Loucy (cell line): ENCODE data around the gene CADM3.

Experiments
- H2AFZ ChIP-seq: fragments of 200-600 bp; sonication (generic); 2 replicates; pipeline ENCODE4 v1.6.0; 2016; ENCODE audit warnings: antibody characterized with exemption, mild to moderate bottlenecking, low read length, moderate library complexity
- H3F3A ChIP-seq: fragments of 200-600 bp; 2 replicates; pipeline ENCODE4 v1.6.0; 2016; ENCODE audit warnings: antibody characterized with exemption, low read depth, mild to moderate bottlenecking
- H3K27me3 ChIP-seq: fragments of 200-600 bp; sonication (generic); 2 replicates; pipeline ENCODE4 v1.6.1; 2014; ENCODE audit warnings: low read length, mild to moderate bottlenecking; ENCODE audit not compliant: insufficient read depth, poor library complexity, severe bottlenecking
- H3K36me3 ChIP-seq: fragments of 200-600 bp; sonication (generic); 2 replicates; pipeline ENCODE4 v1.6.1; 2016; ENCODE audit warnings: low read length; ENCODE audit not compliant: insufficient read depth
- H3K4me1 ChIP-seq: fragments of 200-600 bp; sonication (generic); 2 replicates; pipeline ENCODE4 v1.5.1; 2014; ENCODE audit warnings: low read length, mild to moderate bottlenecking; ENCODE audit not compliant: insufficient read depth, poor library complexity, severe bottlenecking
- H3K4me2 ChIP-seq: fragments of 200-600 bp; sonication (generic); 2 replicates; pipeline ENCODE4 v1.6.0; 2014; ENCODE audit warnings: antibody characterized with exemption, low read length, low read depth, mild to moderate bottlenecking; ENCODE audit not compliant: poor library complexity, severe bottlenecking
- H3K4me3 ChIP-seq: fragments of 200-600 bp; sonication (generic); 2 replicates; pipeline ENCODE4 v1.5.1; 2014; ENCODE audit warnings: low read length, mild to moderate bottlenecking, mixed read lengths; ENCODE audit not compliant: poor library complexity, severe bottlenecking
- H3K79me2 ChIP-seq: fragments of 200-600 bp; sonication (generic); 2 replicates; pipeline ENCODE4 v1.6.1; 2014; ENCODE audit warnings: low read length; ENCODE audit not compliant: insufficient read depth
- H3K9ac ChIP-seq: fragments of 200-600 bp; sonication (generic); 2 replicates; pipeline ENCODE4 v1.6.0; 2014; ENCODE audit warnings: mild to moderate bottlenecking, low read depth, low read length, moderate library complexity; ENCODE audit not compliant: poor library complexity, severe bottlenecking
- H3K9me2 ChIP-seq: fragments of 200-600 bp; sonication (generic); replicated peaks from 2 replicates; pipeline ENCODE4 v1.6.1; 2016; ENCODE audit warnings: low read depth, low read length, mixed read lengths
- H3K9me3 ChIP-seq: fragments of 200-600 bp; sonication (generic); 2 replicates; pipeline ENCODE4 v1.6.1; 2014; ENCODE audit warnings: mild to moderate bottlenecking, antibody characterized with exemption, low read length, low read depth; ENCODE audit not compliant: insufficient read depth
- H4K20me1 ChIP-seq: fragments of 200-600 bp; sonication (generic); 2 replicates; pipeline ENCODE4 v1.6.0; 2014; ENCODE audit warnings: antibody characterized with exemption, low read length, mild to moderate bottlenecking; ENCODE audit not compliant: insufficient read depth, poor library complexity, severe bottlenecking
- CTCF ChIP-seq: fragments of 200-600 bp; sonication (generic); conservative IDR thresholded peaks from 2 replicates; pipeline ENCODE4 v1.5.1; 2014; ENCODE audit warnings: mild to moderate bottlenecking, antibody characterized with exemption, low read length
- EZH2phosphoT487 ChIP-seq: fragments of 200-600 bp; IDR thresholded peaks from 2 replicates; pipeline ENCODE4 v1.6.1; 2018; ENCODE audit warnings: antibody characterized with exemption, mild to moderate bottlenecking, moderate library complexity, borderline replicate concordance

CADM3 gene

DNA sequence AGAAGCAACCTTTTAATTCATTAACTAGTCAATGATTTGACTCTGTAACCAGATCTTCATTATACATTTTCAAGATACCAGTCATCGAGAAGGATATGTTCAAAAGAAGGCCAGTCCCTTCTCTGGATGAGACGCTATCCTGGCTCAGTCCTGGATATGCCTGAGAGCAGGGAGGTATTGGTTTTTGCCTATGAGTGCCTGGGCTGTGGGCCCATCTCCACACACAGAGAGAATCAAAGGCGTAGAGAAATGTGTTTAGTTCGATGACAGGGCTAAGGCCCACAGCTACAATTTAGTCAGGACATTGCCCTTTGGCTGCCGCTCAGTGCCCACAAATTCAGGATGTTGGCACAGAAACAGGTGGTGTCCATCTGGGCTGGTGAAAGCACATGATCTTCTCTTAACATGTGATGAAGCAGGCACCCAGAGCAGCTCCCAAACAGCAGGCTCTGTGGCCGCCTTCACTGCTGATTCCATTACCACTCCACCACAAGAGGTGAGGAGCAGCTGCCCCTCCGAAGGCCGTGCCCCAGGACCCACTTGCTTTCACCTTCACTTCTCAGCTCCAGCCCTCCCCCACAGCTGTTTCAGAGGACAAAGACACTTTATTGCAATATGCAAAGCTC, 58.0 kb downstream of the CADM3 start:
- no peak overlapping the region for H3K4me2 ChIP-seq

DNA sequence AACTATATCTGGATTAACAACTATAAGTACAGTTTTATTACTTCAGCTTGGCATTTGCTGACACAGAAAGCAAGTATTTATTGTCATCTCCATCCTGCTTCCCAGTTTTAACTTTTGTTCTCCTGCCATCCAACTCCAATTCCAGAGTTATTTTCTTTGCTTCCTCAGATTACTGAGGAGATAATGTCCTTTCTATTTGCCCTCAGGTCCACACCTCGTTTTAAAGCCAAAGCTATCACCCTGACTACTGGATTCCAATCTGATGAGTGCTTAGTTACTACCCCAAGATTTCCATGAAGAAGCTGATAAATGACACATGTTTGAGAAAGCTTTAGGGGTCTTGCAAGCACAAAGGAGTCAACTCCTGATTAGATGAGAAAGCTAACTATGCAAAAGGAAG, 58.5 kb downstream of the CADM3 start:
- Histone ChIP-seq H3K9me2 (no peaks in the 10 kb centered on the region), H3K4me3 (no peak overlapping the region), H3K4me2 (no peak overlapping the region), H3K9ac (no peak overlapping the region), H3K9me3 (no peaks in the 10 kb centered on the region), H2AFZ (peak overlapping the region; percentile 53), H3K4me1 (peaks cover 25% of the 10 kb centered on the region), H3K27me3 (no peaks in the 10 kb centered on the region), H3K36me3 (no peaks in the 10 kb centered on the region), H4K20me1 (no peaks in the 10 kb centered on the region), H3F3A (no peaks in the 10 kb centered on the region), H3K79me2 (no peaks in the 10 kb centered on the region)
- no peak for TF ChIP-seq CTCF
- TF ChIP-seq EZH2phosphoT487 = no peak

More for the DNA sequence above, 58.0 kb downstream of the CADM3 start:
- Histone ChIP-seq H2AFZ (peak overlapping the region; percentile 53), H3K27me3 (no peaks in the 10 kb centered on the region), H3K79me2 (no peaks in the 10 kb centered on the region), H3K36me3 (no peaks in the 10 kb centered on the region), H3K9ac (no peak overlapping the region), H3K9me2 (no peaks in the 10 kb centered on the region), H3K4me1 (peaks cover 25% of the 10 kb centered on the region), H3K4me3 (no peak overlapping the region), H3K9me3 (no peaks in the 10 kb centered on the region), H4K20me1 (no peaks in the 10 kb centered on the region), H3F3A (no peaks in the 10 kb centered on the region)
- TF ChIP-seq EZH2phosphoT487 (no peak), CTCF (no peak)

- H3K36me3 ChIP-seq = no peaks in the 10 kb centered on the region
- TF ChIP-seq CTCF (no peak), EZH2phosphoT487 (no peak)
- H3K9ac ChIP-seq = no peak overlapping the region
- no peaks in the 10 kb centered on the region for H3F3A ChIP-seq
- H3K9me3 ChIP-seq = peaks cover 8% of the 10 kb centered on the region
- H4K20me1 ChIP-seq = no peaks in the 10 kb centered on the region
- H3K4me1 ChIP-seq = peaks cover 16% of the 10 kb centered on the region
- peak overlapping the region; percentile 16 for H3K4me2 ChIP-seq
- H3K9me2 ChIP-seq = no peaks in the 10 kb centered on the region
- no peaks in the 10 kb centered on the region for H3K27me3 ChIP-seq
- no peak overlapping the region for H3K4me3 ChIP-seq
- H3K79me2 ChIP-seq = no peaks in the 10 kb centered on the region
- H2AFZ ChIP-seq = no peak overlapping the region
These were observed 68.3 kb downstream of the CADM3 start for GRCh38 chr1:159239551-159240220.
